Smooth muscle cell (in vitro differentiated cells): ENCODE results near the gene IGFBPL1. TPM values are rescaled to one million over a fixed set of nuclear protein-coding genes. Genes with fewer than 3 reads are reported as not detected.

Source experiments
- DNase-seq: peaks from one replicate; lab custom pipeline; 2025; ENCODE audit not compliant: unreplicated experiment; lab: John Stamatoyannopoulos, UW
- H2AFZ ChIP-seq: fragments of 200-600 bp; sonication (generic); 2 replicates; pipeline ENCODE4 v1.6.0; 2016; ENCODE audit warnings: antibody characterized with exemption, low read depth, mild to moderate bottlenecking
- H3F3A ChIP-seq: fragments of 200-600 bp; sonication (generic); 2 replicates; pipeline ENCODE4 v1.6.0; 2017; ENCODE audit warnings: antibody characterized with exemption, low read depth
- H3K27ac ChIP-seq: fragments of 200-600 bp; sonication (generic); 2 replicates; pipeline ENCODE4 v1.5.1; 2016; ENCODE audit warnings: low read depth, mild to moderate bottlenecking
- H3K27me3 ChIP-seq: fragments of 200-600 bp; sonication (generic); 2 replicates; pipeline ENCODE4 v1.6.1; 2016; ENCODE audit warnings: low read depth, mild to moderate bottlenecking
- H3K36me3 ChIP-seq: fragments of 200-600 bp; sonication (generic); 2 replicates; pipeline ENCODE4 v1.5.1; 2016; ENCODE audit warnings: low read depth
- H3K4me1 ChIP-seq: fragments of 200-600 bp; sonication (generic); 2 replicates; pipeline ENCODE4 v1.5.1; 2016; ENCODE audit warnings: low read depth
- H3K4me2 ChIP-seq: fragments of 200-600 bp; sonication (generic); 2 replicates; pipeline ENCODE4 v1.6.0; 2016; ENCODE audit warnings: mild to moderate bottlenecking
- H3K4me3 ChIP-seq: fragments of 200-600 bp; sonication (generic); 2 replicates; pipeline ENCODE4 v1.5.1; 2016; ENCODE audit warnings: mild to moderate bottlenecking
- H3K79me2 ChIP-seq: fragments of 200-600 bp; sonication (generic); 2 replicates; pipeline ENCODE4 v1.6.0; 2016; ENCODE audit warnings: low read depth, mild to moderate bottlenecking
- H3K9ac ChIP-seq: fragments of 200-600 bp; sonication (generic); 2 replicates; pipeline ENCODE4 v1.6.0; 2016; ENCODE audit warnings: low read depth
- H3K9me3 ChIP-seq: fragments of 200-600 bp; sonication (generic); replicated peaks from 2 replicates; pipeline ENCODE4 v1.5.1; 2016; ENCODE audit warnings: low read depth
- H4K20me1 ChIP-seq: fragments of 200-600 bp; sonication (generic); 2 replicates; pipeline ENCODE4 v1.6.0; 2016; ENCODE audit warnings: low read depth
- CTCF ChIP-seq: fragments of 200-600 bp; sonication (generic); IDR thresholded peaks from 2 replicates; pipeline ENCODE4 v1.5.1; 2017; ENCODE audit warnings: borderline replicate concordance, mild to moderate bottlenecking, antibody characterized with exemption; ENCODE audit not compliant: insufficient read depth, poor library complexity, severe bottlenecking
- WGBS: methylation state at CpG from one replicate; pipeline ENCODE4 v1.1.7; 2016; ENCODE audit warnings: low lambda C conversion rate; 5-methylcytosine and 5-hydroxymethylcytosine counted together
- polyA plus RNA-seq: library from polyadenylated mRNA; unstranded; fragments of >200 nt; fragmentation: Nextera tagmentation; extraction: Ambion mirVana; gene quantifications from 2 replicates; pipeline ENCODE4 v1.2.1, GENCODE V29; 2016
- total RNA-seq: library from RNA; depleted of rRNA; stranded (reverse); fragments of >200 nt; gene quantifications from 2 replicates; pipeline ENCODE4 v1.2.3, GENCODE V29; 2014

The IGFBPL1 gene
- total and polyA plus RNA-seq, 2 experiments from 2014 or later = 2.1 to 9.4 TPM

GRCh38 chr9:38387066-38387465 lies 37.2 kb downstream of the IGFBPL1 start:
- H3K27me3 ChIP-seq = no peaks in the 10 kb centered on the region
- H4K20me1 ChIP-seq = no peaks in the 10 kb centered on the region
- no peaks in the 10 kb centered on the region for H3K9me3 ChIP-seq
- H2AFZ ChIP-seq = no peak overlapping the region
- no peaks in the 10 kb centered on the region for H3K36me3 ChIP-seq
- no peak overlapping the region for H3K27ac ChIP-seq
- no peak overlapping the region for H3K4me2 ChIP-seq
- 95% methylated on average over 1 of the region's 1 CpG for WGBS
- no peaks in the 10 kb centered on the region for H3K4me1 ChIP-seq
- H3K4me3 ChIP-seq = no peak overlapping the region
- TF ChIP-seq CTCF = no peak
- H3F3A ChIP-seq = peaks cover 9% of the 10 kb centered on the region
- DNase-seq = no peak
- no peak overlapping the region for H3K9ac ChIP-seq
- no peaks in the 10 kb centered on the region for H3K79me2 ChIP-seq

GRCh38 chr9:38386319-38386895 lies 37.8 kb downstream of the IGFBPL1 start:
- Histone ChIP-seq H3K27ac (no peak overlapping the region), H3K4me2 (no peak overlapping the region), H3K4me3 (no peak overlapping the region), H3K79me2 (no peaks in the 10 kb centered on the region), H3K4me1 (peaks cover 3% of the 10 kb centered on the region), H3K36me3 (no peaks in the 10 kb centered on the region), H3F3A (peaks cover 9% of the 10 kb centered on the region), H3K9ac (no peak overlapping the region), H3K27me3 (no peaks in the 10 kb centered on the region), H2AFZ (no peak overlapping the region), H4K20me1 (no peaks in the 10 kb centered on the region), H3K9me3 (no peaks in the 10 kb centered on the region)
- WGBS = 94% methylated on average over 4 of the region's 4 CpGs
- no peak for TF ChIP-seq CTCF
- no peak for DNase-seq

- no peak for DNase-seq
- peaks cover 6% of the 10 kb centered on the region for H3K4me1 ChIP-seq
- H3F3A ChIP-seq = peaks cover 9% of the 10 kb centered on the region
- no peaks in the 10 kb centered on the region for H3K36me3 ChIP-seq
- H3K9me3 ChIP-seq = no peaks in the 10 kb centered on the region
- no peak overlapping the region for H3K27ac ChIP-seq
- H2AFZ ChIP-seq = no peak overlapping the region
- no peak overlapping the region for H3K9ac ChIP-seq
- no peaks in the 10 kb centered on the region for H3K79me2 ChIP-seq
- WGBS = 95% methylated on average over 3 of the region's 3 CpGs
- no peaks in the 10 kb centered on the region for H3K27me3 ChIP-seq
- TF ChIP-seq CTCF = no peak
- H3K4me2 ChIP-seq = no peak overlapping the region
- H4K20me1 ChIP-seq = no peaks in the 10 kb centered on the region
- H3K4me3 ChIP-seq = no peak overlapping the region
Measured at GRCh38 chr9:38385896-38386295, 38.4 kb downstream of the IGFBPL1 start.
